ENCODE data around the gene CECR2.

CECR2 gene

GRCh38 chr22:17357688-17358087, 11.6 kb upstream of the CECR2 start:
- Histone ChIP-seq H3K79me2 (ENCODE audit: insufficient read depth, low read length) (no peaks in the 10 kb centered on the region), H3K9me2 (ENCODE audit: low read depth, low read length) (no peaks in the 10 kb centered on the region), H4K20me1 (ENCODE audit: insufficient read depth, low read length) (no peaks in the 10 kb centered on the region), H3F3A (ENCODE audit: insufficient read depth, low read length) (no peaks in the 10 kb centered on the region), H3K4me3 (ENCODE audit: low read depth, low read length, poor library complexity, severe bottlenecking) (no peak overlapping the region), H3K36me3 (ENCODE audit: insufficient read depth, low read length) (no peaks in the 10 kb centered on the region), H3K27ac (ENCODE audit: low read depth, low read length, poor library complexity, severe bottlenecking) (no peak overlapping the region), H3K9ac (ENCODE audit: low read length) (no peak overlapping the region), H3K9me3 (ENCODE audit: low read length) (no peaks in the 10 kb centered on the region), H3K4me1 (ENCODE audit: insufficient read depth, low read length, severe bottlenecking) (no peaks in the 10 kb centered on the region), H3K4me2 (ENCODE audit: low read length) (no peak overlapping the region), H3K27me3 (ENCODE audit: insufficient read depth, low read length) (no peaks in the 10 kb centered on the region), H2AFZ (ENCODE audit: low read length) (no peak overlapping the region)
- TF ChIP-seq EZH2 (IDR thresholded peaks at IDR 0.05; ENCODE audit: borderline replicate concordance, low read length) (no peak), CTCF (IDR thresholded peaks at IDR 0.05; ENCODE audit: low read length) (no peak)

- H3K79me2 ChIP-seq (ENCODE audit: insufficient read depth, low read length), result no peaks in the 10 kb centered on the region
Measured at GRCh38 chr22:17358415-17358814, 10.8 kb upstream of the CECR2 start.

GRCh38 chr22:17359501-17359900, 9.8 kb upstream of the CECR2 start:
- Histone ChIP-seq H3K9me3 (ENCODE audit: low read length) (no peaks in the 10 kb centered on the region), H3K9me2 (ENCODE audit: low read depth, low read length) (no peaks in the 10 kb centered on the region), H3K4me2 (ENCODE audit: low read length) (no peak overlapping the region), H3K79me2 (ENCODE audit: insufficient read depth, low read length) (no peaks in the 10 kb centered on the region), H3K27me3 (ENCODE audit: insufficient read depth, low read length) (no peaks in the 10 kb centered on the region), H4K20me1 (ENCODE audit: insufficient read depth, low read length) (no peaks in the 10 kb centered on the region), H3K4me3 (ENCODE audit: low read depth, low read length, poor library complexity, severe bottlenecking) (no peak overlapping the region), H2AFZ (ENCODE audit: low read length) (no peak overlapping the region), H3K27ac (ENCODE audit: low read depth, low read length, poor library complexity, severe bottlenecking) (no peak overlapping the region), H3K36me3 (ENCODE audit: insufficient read depth, low read length) (no peaks in the 10 kb centered on the region), H3K9ac (ENCODE audit: low read length) (no peak overlapping the region), H3F3A (ENCODE audit: insufficient read depth, low read length) (no peaks in the 10 kb centered on the region), H3K4me1 (ENCODE audit: insufficient read depth, low read length, severe bottlenecking) (no peaks in the 10 kb centered on the region)
- TF ChIP-seq CTCF (IDR thresholded peaks at IDR 0.05; ENCODE audit: low read length), result no peak
- TF ChIP-seq EZH2 (IDR thresholded peaks at IDR 0.05; ENCODE audit: borderline replicate concordance, low read length), result no peak

More at GRCh38 chr22:17358415-17358814, 10.8 kb upstream of the CECR2 start:
- no peaks in the 10 kb centered on the region for H3K4me1 ChIP-seq (ENCODE audit: insufficient read depth, low read length, severe bottlenecking)
- no peaks in the 10 kb centered on the region for H3F3A ChIP-seq (ENCODE audit: insufficient read depth, low read length)
- H3K9ac ChIP-seq (ENCODE audit: low read length), result no peak overlapping the region
- H3K9me3 ChIP-seq (ENCODE audit: low read length), result no peaks in the 10 kb centered on the region
- no peak overlapping the region for H3K4me2 ChIP-seq (ENCODE audit: low read length)
- H3K4me3 ChIP-seq (ENCODE audit: low read depth, low read length, poor library complexity, severe bottlenecking), result no peak overlapping the region
- H4K20me1 ChIP-seq (ENCODE audit: insufficient read depth, low read length), result no peaks in the 10 kb centered on the region
- H3K9me2 ChIP-seq (ENCODE audit: low read depth, low read length), result no peaks in the 10 kb centered on the region
- no peaks in the 10 kb centered on the region for H3K36me3 ChIP-seq (ENCODE audit: insufficient read depth, low read length)
- H3K27ac ChIP-seq (ENCODE audit: low read depth, low read length, poor library complexity, severe bottlenecking), result no peak overlapping the region
- H2AFZ ChIP-seq (ENCODE audit: low read length), result no peak overlapping the region
- TF ChIP-seq CTCF (IDR thresholded peaks at IDR 0.05; ENCODE audit: low read length) (no peak), EZH2 (IDR thresholded peaks at IDR 0.05; ENCODE audit: borderline replicate concordance, low read length) (no peak)
- no peaks in the 10 kb centered on the region for H3K27me3 ChIP-seq (ENCODE audit: insufficient read depth, low read length)
